KOPT-K1 (cell line): ENCODE data around the gene COL7A1.

Experiments
- H3K27ac ChIP-seq: fragments of 200-600 bp; sonication (generic); 2 replicates; pipeline ENCODE4 v1.5.1; 2016; ENCODE audit warnings: antibody characterized with exemption, mild to moderate bottlenecking, low read depth, low read length; ENCODE audit not compliant: poor library complexity, severe bottlenecking
- H3K36me3 ChIP-seq: fragments of 200-600 bp; sonication (generic); 2 replicates; pipeline ENCODE4 v1.5.1; 2017; ENCODE audit warnings: antibody characterized with exemption, mild to moderate bottlenecking, low read length, moderate library complexity; ENCODE audit not compliant: insufficient read depth
- H3K9me3 ChIP-seq: fragments of 200-600 bp; sonication (generic); 2 replicates; pipeline ENCODE4 v1.5.1; 2017; ENCODE audit warnings: antibody characterized with exemption, low read length, mild to moderate bottlenecking; ENCODE audit not compliant: insufficient read depth, poor library complexity, severe bottlenecking

The COL7A1 gene

GRCh38 chr3:48599509-48600285, 4.6 kb upstream of the COL7A1 start:
- Histone ChIP-seq H3K36me3 (peaks cover 82% of the 10 kb centered on the region), H3K9me3 (no peaks in the 10 kb centered on the region), H3K27ac (no peak overlapping the region)

GRCh38 chr3:48599077-48599501, 4.0 kb upstream of the COL7A1 start:
- Histone ChIP-seq H3K36me3 (peaks cover 75% of the 10 kb centered on the region), H3K27ac (no peak overlapping the region), H3K9me3 (no peaks in the 10 kb centered on the region)

- H3K9me3 ChIP-seq: no peaks in the 10 kb centered on the region
- H3K27ac ChIP-seq: no peak overlapping the region
- H3K36me3 ChIP-seq: peaks cover 70% of the 10 kb centered on the region
Observed at GRCh38 chr3:48598323-48599076, 3.4 kb upstream of the COL7A1 start.

GRCh38 chr3:48597408-48597800, 2.3 kb upstream of the COL7A1 start:
- Histone ChIP-seq H3K9me3 (no peaks in the 10 kb centered on the region), H3K36me3 (peaks cover 59% of the 10 kb centered on the region), H3K27ac (no peak overlapping the region)

GRCh38 chr3:48596676-48597407, 1.7 kb upstream of the COL7A1 start:
- no peak overlapping the region for H3K27ac ChIP-seq
- no peaks in the 10 kb centered on the region for H3K9me3 ChIP-seq
- peaks cover 53% of the 10 kb centered on the region for H3K36me3 ChIP-seq

- H3K36me3 ChIP-seq: peaks cover 46% of the 10 kb centered on the region
- H3K27ac ChIP-seq: no peak overlapping the region
Observed at GRCh38 chr3:48596157-48596556, 1.0 kb upstream of the COL7A1 start.

GRCh38 chr3:48595526-48596121, 495 bp upstream of the COL7A1 start:
- Histone ChIP-seq H3K27ac (no peak overlapping the region), H3K9me3 (no peaks in the 10 kb centered on the region), H3K36me3 (peaks cover 41% of the 10 kb centered on the region)

More at GRCh38 chr3:48596157-48596556, 1.0 kb upstream of the COL7A1 start:
- no peaks in the 10 kb centered on the region for H3K9me3 ChIP-seq

GRCh38 chr3:48594417-48595049, 596 bp downstream of the COL7A1 start:
- no peaks in the 10 kb centered on the region for H3K9me3 ChIP-seq
- no peak overlapping the region for H3K27ac ChIP-seq
- peaks cover 30% of the 10 kb centered on the region for H3K36me3 ChIP-seq

- Histone ChIP-seq H3K36me3 (peaks cover 18% of the 10 kb centered on the region), H3K9me3 (no peaks in the 10 kb centered on the region), H3K27ac (no peak overlapping the region)
Observed at GRCh38 chr3:48593337-48593736, 1.8 kb downstream of the COL7A1 start.

GRCh38 chr3:48592519-48593087, 2.5 kb downstream of the COL7A1 start:
- H3K27ac ChIP-seq: no peak overlapping the region
- peaks cover 11% of the 10 kb centered on the region; the same call in 1 of the 2 replicates for H3K36me3 ChIP-seq
- no peaks in the 10 kb centered on the region for H3K9me3 ChIP-seq

GRCh38 chr3:48591886-48592518, 3.1 kb downstream of the COL7A1 start:
- Histone ChIP-seq H3K9me3 (no peaks in the 10 kb centered on the region), H3K27ac (no peak overlapping the region), H3K36me3 (peaks cover 5% of the 10 kb centered on the region; the same call in 1 of the 2 replicates)

GRCh38 chr3:48591436-48591835, 3.7 kb downstream of the COL7A1 start:
- Histone ChIP-seq H3K9me3 (no peaks in the 10 kb centered on the region), H3K27ac (no peak overlapping the region), H3K36me3 (no peaks in the 10 kb centered on the region)

GRCh38 chr3:48588230-48588629, 6.9 kb downstream of the COL7A1 start:
- Histone ChIP-seq H3K27ac (no peak overlapping the region), H3K36me3 (no peaks in the 10 kb centered on the region), H3K9me3 (no peaks in the 10 kb centered on the region)

- H3K36me3 ChIP-seq: no peaks in the 10 kb centered on the region
- no peak overlapping the region for H3K27ac ChIP-seq
- H3K9me3 ChIP-seq: no peaks in the 10 kb centered on the region
Observed at GRCh38 chr3:48587686-48588085, 7.4 kb downstream of the COL7A1 start.
